HepG2 (cell line): Measurements from ENCODE around the gene MLST8. TPM values are rescaled to one million over a fixed set of nuclear protein-coding genes. Genes with fewer than 3 reads are reported as not detected.

ENCODE experiments used
- BHLHE40 ChIP-seq: IDR thresholded peaks from 2 replicates; pipeline ENCODE4 v1.6.1; 2011; ENCODE audit warnings: low read length, improper control_type of control experiment
- HES4 ChIP-seq: sonication (generic); formaldehyde crosslinking; IDR thresholded peaks from 2 replicates; pipeline ENCODE4 v1.9.0; 2021; ENCODE audit warnings: mild to moderate bottlenecking, missing genetic modification reagents, borderline replicate concordance
- KMT2A ChIP-seq: sonication (generic); formaldehyde crosslinking; IDR thresholded peaks from 2 replicates; pipeline ENCODE4 v1.4.0; 2020; ENCODE audit warnings: missing genetic modification reagents
- RAD21 ChIP-seq: fragments of 450-650 bp; formaldehyde crosslinking; IDR thresholded peaks from 2 replicates; pipeline ENCODE4 v1.5.0; 2020; ENCODE audit warnings: mild to moderate bottlenecking
- RNF2 ChIP-seq: fragments of 450-650 bp; conservative IDR thresholded peaks from 2 replicates; pipeline ENCODE4 v1.6.1; 2016; ENCODE audit warnings: low read depth
- TCF7 ChIP-seq: sonication (generic); IDR thresholded peaks from 2 replicates; pipeline ENCODE4 v1.6.1; 2016; ENCODE audit warnings: antibody characterized with exemption, low read depth
- ZNF230 ChIP-seq: sonication (generic); formaldehyde crosslinking; IDR thresholded peaks from 2 replicates; pipeline ENCODE4 v1.4.0; 2020; ENCODE audit warnings: mild to moderate bottlenecking, missing genetic modification reagents
- ZNF264 ChIP-seq: sonication (generic); formaldehyde crosslinking; IDR thresholded peaks from 2 replicates; pipeline ENCODE4 v1.4.0; 2020; ENCODE audit warnings: missing genetic modification reagents
- ZNF746 ChIP-seq: sonication (generic); formaldehyde crosslinking; IDR thresholded peaks from 2 replicates; pipeline ENCODE4 v1.8.0; 2022; ENCODE audit warnings: mild to moderate bottlenecking, missing genetic modification reagents
- ZSCAN12 ChIP-seq: sonication (generic); formaldehyde crosslinking; IDR thresholded peaks from 2 replicates; pipeline ENCODE4 v1.9.0; 2021; ENCODE audit warnings: mild to moderate bottlenecking, missing genetic modification reagents
- ZZZ3 ChIP-seq: sonication (generic); formaldehyde crosslinking; IDR thresholded peaks from 2 replicates; pipeline ENCODE4 v1.4.0; 2020; ENCODE audit warnings: missing genetic modification reagents, mild to moderate bottlenecking, borderline replicate concordance
- polyA plus RNA-seq, 8 experiments: library from polyadenylated mRNA; depleted of rRNA in 3 of 8; stranded (reverse) in 7 of 8; unstranded in 1 of 8; fragments of >200 nt; fragmentation: Illumina TruSeq in 4 of 8; extraction: Trizol in 4 of 8; gene quantifications; 2 replicates each; pipeline versions ENCODE4 v1.2.1 to v1.2.3, GENCODE V29; 2011 to 2016; ENCODE audit warnings: low read depth in 4 of 8, missing spikeins in 1 of 8, mixed read lengths in 1 of 8; ENCODE audit not compliant: insufficient read depth in 1 of 8
- total RNA-seq, 5 experiments: library from RNA; depleted of rRNA; stranded (reverse); fragments of >200 nt; fragmentation: Illumina TruSeq; extraction: Trizol; gene quantifications; 2 replicates each; pipeline ENCODE4 v1.2.3, GENCODE V29; 2016; ENCODE audit warnings: low read depth in 1 of 5
- TF ChIP-seq, protein P1 (sequence below): sonication (generic); formaldehyde crosslinking; IDR thresholded peaks from 2 replicates; pipeline ENCODE4 v1.5.0; 2020; ENCODE audit warnings: missing genetic modification reagents
- TF ChIP-seq, protein P2 (sequence below): sonication (generic); formaldehyde crosslinking; IDR thresholded peaks from 2 replicates; pipeline ENCODE4 v1.4.0; 2020; ENCODE audit warnings: missing genetic modification reagents
- TF ChIP-seq, protein P3 (sequence below): sonication (generic); formaldehyde crosslinking; IDR thresholded peaks from 2 replicates; pipeline ENCODE4 v1.5.0; 2020; ENCODE audit warnings: missing genetic modification reagents
- TF ChIP-seq, protein P4 (sequence below): sonication (generic); formaldehyde crosslinking; IDR thresholded peaks from 2 replicates; pipeline ENCODE4 v1.5.0; 2020; ENCODE audit warnings: missing genetic modification reagents
- TF ChIP-seq, protein P5 (sequence below): sonication (generic); formaldehyde crosslinking; IDR thresholded peaks from 2 replicates; pipeline ENCODE4 v1.4.0; 2020; ENCODE audit warnings: missing genetic modification reagents, low read depth, mild to moderate bottlenecking, borderline replicate concordance
- TF ChIP-seq, protein P6 (sequence below): sonication (generic); formaldehyde crosslinking; conservative IDR thresholded peaks from 2 replicates; pipeline ENCODE4 v1.8.0; 2022; ENCODE audit warnings: mild to moderate bottlenecking, moderate library complexity, missing genetic modification reagents
- TF ChIP-seq, protein P7 (sequence below): IDR thresholded peaks from 2 replicates; pipeline ENCODE4 v1.6.1; 2016; ENCODE audit warnings: mild to moderate bottlenecking

Gene MLST8
- total and polyA plus RNA-seq, 2 of the 13 experiments (the other 11 are each of a cell fraction or from before 2014, with no cell fraction given): 30.8 to 72.7 TPM

DNA sequence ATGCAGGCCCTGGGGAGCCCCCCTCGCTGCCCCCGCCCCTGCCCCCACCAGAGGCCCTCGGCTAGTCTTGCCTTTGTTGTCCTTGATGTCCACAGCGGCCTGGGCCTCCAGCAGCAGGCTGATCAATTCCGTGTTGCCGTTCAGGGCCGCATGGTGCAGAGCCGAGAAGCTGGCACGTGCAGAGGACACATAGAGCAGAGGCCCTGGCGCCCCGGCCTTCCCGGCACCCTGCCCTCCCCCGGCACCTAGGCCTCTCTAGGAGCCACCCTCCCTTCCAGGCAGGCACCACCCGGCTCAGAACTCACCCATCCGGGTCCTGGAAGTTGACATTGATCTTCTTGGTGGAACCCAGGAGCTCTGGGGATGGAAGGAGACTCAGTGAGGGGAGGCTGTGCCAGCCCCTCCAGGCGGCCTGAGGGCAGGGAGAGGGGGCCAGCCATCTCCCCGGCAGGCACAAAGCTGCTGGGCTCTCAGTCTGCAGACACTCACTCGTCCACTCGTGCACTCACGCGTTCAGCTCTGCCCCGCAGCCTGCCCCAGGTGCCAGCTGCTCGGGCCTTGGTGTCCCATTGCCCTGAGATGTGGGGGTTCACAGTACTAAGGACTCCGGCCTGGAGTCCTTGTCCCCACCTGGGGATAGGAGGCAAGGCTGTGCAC is 15.1 kb upstream of the MLST8 start (continued):
- TF ChIP-seq, protein P1, sequence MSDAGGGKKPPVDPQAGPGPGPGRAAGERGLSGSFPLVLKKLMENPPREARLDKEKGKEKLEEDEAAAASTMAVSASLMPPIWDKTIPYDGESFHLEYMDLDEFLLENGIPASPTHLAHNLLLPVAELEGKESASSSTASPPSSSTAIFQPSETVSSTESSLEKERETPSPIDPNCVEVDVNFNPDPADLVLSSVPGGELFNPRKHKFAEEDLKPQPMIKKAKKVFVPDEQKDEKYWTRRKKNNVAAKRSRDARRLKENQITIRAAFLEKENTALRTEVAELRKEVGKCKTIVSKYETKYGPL (CRISPR knock-in tag): no peak
- TF ChIP-seq BHLHE40 (peak; percentile 94), ZSCAN12 (CRISPR knock-in tag) (0 out of 2 replicates have a peak, but pooled peaks have one; percentile 56), HES4 (0 out of 2 replicates have a peak, but pooled peaks have one; percentile 54), ZZZ3 (CRISPR knock-in tag) (no peak), RNF2 (0 out of 2 replicates have a peak, but pooled peaks have one; percentile 49), RAD21 (CRISPR knock-in tag) (0 out of 2 replicates have a peak, but pooled peaks have one; percentile 13), TCF7 (peak; percentile 33; the same call in 1 of the 2 replicates), ZNF264 (CRISPR knock-in tag) (no peak), ZNF230 (CRISPR knock-in tag) (peak; percentile 59; the same call in 1 of the 2 replicates), KMT2A (CRISPR knock-in tag) (0 out of 2 replicates have a peak, but pooled peaks have one; percentile 11), ZNF746 (peak; percentile 75)
- TF ChIP-seq, protein P2, sequence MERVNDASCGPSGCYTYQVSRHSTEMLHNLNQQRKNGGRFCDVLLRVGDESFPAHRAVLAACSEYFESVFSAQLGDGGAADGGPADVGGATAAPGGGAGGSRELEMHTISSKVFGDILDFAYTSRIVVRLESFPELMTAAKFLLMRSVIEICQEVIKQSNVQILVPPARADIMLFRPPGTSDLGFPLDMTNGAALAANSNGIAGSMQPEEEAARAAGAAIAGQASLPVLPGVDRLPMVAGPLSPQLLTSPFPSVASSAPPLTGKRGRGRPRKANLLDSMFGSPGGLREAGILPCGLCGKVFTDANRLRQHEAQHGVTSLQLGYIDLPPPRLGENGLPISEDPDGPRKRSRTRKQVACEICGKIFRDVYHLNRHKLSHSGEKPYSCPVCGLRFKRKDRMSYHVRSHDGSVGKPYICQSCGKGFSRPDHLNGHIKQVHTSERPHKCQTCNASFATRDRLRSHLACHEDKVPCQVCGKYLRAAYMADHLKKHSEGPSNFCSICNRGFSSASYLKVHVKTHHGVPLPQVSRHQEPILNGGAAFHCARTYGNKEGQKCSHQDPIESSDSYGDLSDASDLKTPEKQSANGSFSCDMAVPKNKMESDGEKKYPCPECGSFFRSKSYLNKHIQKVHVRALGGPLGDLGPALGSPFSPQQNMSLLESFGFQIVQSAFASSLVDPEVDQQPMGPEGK (CRISPR knock-in tag): no peak
- TF ChIP-seq, protein P3, sequence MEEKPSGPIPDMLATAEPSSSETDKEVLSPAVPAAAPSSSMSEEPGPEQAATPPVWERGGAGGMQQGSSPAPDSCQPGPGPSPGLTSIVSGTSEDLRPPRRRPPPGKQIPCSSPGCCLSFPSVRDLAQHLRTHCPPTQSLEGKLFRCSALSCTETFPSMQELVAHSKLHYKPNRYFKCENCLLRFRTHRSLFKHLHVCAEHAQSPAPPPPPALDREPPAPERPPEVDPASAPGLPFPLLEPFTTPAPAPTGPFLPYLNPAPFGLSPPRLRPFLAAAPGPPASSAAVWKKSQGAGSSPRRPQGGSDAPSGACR (CRISPR knock-in tag): 0 out of 2 replicates have a peak, but pooled peaks have one; percentile 59
- TF ChIP-seq, protein P4, sequence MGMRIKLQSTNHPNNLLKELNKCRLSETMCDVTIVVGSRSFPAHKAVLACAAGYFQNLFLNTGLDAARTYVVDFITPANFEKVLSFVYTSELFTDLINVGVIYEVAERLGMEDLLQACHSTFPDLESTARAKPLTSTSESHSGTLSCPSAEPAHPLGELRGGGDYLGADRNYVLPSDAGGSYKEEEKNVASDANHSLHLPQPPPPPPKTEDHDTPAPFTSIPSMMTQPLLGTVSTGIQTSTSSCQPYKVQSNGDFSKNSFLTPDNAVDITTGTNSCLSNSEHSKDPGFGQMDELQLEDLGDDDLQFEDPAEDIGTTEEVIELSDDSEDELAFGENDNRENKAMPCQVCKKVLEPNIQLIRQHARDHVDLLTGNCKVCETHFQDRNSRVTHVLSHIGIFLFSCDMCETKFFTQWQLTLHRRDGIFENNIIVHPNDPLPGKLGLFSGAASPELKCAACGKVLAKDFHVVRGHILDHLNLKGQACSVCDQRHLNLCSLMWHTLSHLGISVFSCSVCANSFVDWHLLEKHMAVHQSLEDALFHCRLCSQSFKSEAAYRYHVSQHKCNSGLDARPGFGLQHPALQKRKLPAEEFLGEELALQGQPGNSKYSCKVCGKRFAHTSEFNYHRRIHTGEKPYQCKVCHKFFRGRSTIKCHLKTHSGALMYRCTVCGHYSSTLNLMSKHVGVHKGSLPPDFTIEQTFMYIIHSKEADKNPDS: no peak
- TF ChIP-seq, protein P5, sequence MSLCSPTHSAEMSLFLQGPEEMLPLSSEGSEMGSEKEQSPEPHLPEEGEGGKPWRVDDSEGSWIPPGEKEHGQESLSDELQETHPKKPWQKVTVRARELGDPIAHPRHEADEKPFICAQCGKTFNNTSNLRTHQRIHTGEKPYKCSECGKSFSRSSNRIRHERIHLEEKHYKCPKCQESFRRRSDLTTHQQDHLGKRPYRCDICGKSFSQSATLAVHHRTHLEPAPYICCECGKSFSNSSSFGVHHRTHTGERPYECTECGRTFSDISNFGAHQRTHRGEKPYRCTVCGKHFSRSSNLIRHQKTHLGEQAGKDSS (CRISPR knock-in tag): peak; percentile 41; the same call in 1 of the 2 replicates
- TF ChIP-seq, protein P6, sequence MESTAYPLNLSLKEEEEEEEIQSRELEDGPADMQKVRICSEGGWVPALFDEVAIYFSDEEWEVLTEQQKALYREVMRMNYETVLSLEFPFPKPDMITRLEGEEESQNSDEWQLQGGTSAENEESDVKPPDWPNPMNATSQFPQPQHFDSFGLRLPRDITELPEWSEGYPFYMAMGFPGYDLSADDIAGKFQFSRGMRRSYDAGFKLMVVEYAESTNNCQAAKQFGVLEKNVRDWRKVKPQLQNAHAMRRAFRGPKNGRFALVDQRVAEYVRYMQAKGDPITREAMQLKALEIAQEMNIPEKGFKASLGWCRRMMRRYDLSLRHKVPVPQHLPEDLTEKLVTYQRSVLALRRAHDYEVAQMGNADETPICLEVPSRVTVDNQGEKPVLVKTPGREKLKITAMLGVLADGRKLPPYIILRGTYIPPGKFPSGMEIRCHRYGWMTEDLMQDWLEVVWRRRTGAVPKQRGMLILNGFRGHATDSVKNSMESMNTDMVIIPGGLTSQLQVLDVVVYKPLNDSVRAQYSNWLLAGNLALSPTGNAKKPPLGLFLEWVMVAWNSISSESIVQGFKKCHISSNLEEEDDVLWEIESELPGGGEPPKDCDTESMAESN (CRISPR knock-in tag): 0 out of 2 replicates have a peak, but pooled peaks have one; percentile 55
- TF ChIP-seq, protein P7, sequence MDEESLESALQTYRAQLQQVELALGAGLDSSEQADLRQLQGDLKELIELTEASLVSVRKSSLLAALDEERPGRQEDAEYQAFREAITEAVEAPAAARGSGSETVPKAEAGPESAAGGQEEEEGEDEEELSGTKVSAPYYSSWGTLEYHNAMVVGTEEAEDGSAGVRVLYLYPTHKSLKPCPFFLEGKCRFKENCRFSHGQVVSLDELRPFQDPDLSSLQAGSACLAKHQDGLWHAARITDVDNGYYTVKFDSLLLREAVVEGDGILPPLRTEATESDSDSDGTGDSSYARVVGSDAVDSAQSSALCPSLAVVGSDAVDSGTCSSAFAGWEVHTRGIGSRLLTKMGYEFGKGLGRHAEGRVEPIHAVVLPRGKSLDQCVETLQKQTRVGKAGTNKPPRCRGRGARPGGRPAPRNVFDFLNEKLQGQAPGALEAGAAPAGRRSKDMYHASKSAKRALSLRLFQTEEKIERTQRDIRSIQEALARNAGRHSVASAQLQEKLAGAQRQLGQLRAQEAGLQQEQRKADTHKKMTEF (CRISPR knock-in tag): peak; percentile 32; the same call in 1 of the 2 replicates
